Stimulated activated CD8-positive, alpha-beta memory T cell treated with anti-CD3 and anti-CD28 coated beads, Interleukin-4, amount 100 ng/mL, for 1 hour (primary cell): ENCODE measurements around the gene FOXR1.
A peak's percentile ranks its signal among the peaks of the same experiment; 100 is the strongest.

ENCODE experiments used
- DNase-seq, 2 donors: peaks; one replicate each; pipeline ENCODE4 v3.0.0-alpha.2; 2020; ENCODE audit warnings: low read depth in 2 of 2, low spot score in 1 of 2

FOXR1 gene

GRCh38 chr11:119025978-119026766 lies 54.6 kb downstream of the FOXR1 start:
- no peak for DNase-seq

- no peak for DNase-seq
These were observed 55.4 kb downstream of the FOXR1 start for GRCh38 chr11:119026970-119027369.

GRCh38 chr11:119027561-119028345 lies 56.2 kb downstream of the FOXR1 start:
- no peak for DNase-seq

GRCh38 chr11:119028346-119029068 lies 56.9 kb downstream of the FOXR1 start:
- no peak for DNase-seq

- DNase-seq = no peak
These were observed 57.4 kb downstream of the FOXR1 start for GRCh38 chr11:119029069-119029339.

- DNase-seq = no peak
These were observed 57.9 kb downstream of the FOXR1 start for GRCh38 chr11:119029340-119030028.

- no peak for DNase-seq
These were observed 58.4 kb downstream of the FOXR1 start for GRCh38 chr11:119030029-119030328.

GRCh38 chr11:119030329-119031047 lies 58.9 kb downstream of the FOXR1 start, which contains the start of gene SLC37A4:
SLC37A4 (minus strand) TSS chr11:119030877.
- peak; percentile 98 to 99 for DNase-seq
